ENCODE results near the gene CACNA1S.

- TF ChIP-seq POLR2AphosphoS5 (IDR thresholded peaks at IDR 0.05) (no peak), POLR2A (IDR thresholded peaks at IDR 0.05) (no peak), CTCF (IDR thresholded peaks at IDR 0.05) (no peak), EP300 (IDR thresholded peaks at IDR 0.05) (no peak)
Measured at GRCh38 chr1:201143726-201144635, 31.8 kb upstream of the CACNA1S start.

All from gastroesophageal sphincter (tissue), 3 donors.